NOMO-1 treated with dmso at 0.1 percent for 144 hours (cell line): ENCODE data around the gene ABHD12B.
"Not testable (repeated sequence)": the region's sequence is repeated elsewhere in the genome, so short reads cannot be mapped to it uniquely, and the experiment has no call there.

ENCODE experiments used
- DNase-seq: peaks from one replicate; lab custom pipeline; 2025; ENCODE audit not compliant: unreplicated experiment; lab: John Stamatoyannopoulos, UW

The ABHD12B gene

GRCh38 chr14:50932592-50933495, 61.0 kb downstream of the ABHD12B start:
- DNase-seq, result no peak

DNA sequence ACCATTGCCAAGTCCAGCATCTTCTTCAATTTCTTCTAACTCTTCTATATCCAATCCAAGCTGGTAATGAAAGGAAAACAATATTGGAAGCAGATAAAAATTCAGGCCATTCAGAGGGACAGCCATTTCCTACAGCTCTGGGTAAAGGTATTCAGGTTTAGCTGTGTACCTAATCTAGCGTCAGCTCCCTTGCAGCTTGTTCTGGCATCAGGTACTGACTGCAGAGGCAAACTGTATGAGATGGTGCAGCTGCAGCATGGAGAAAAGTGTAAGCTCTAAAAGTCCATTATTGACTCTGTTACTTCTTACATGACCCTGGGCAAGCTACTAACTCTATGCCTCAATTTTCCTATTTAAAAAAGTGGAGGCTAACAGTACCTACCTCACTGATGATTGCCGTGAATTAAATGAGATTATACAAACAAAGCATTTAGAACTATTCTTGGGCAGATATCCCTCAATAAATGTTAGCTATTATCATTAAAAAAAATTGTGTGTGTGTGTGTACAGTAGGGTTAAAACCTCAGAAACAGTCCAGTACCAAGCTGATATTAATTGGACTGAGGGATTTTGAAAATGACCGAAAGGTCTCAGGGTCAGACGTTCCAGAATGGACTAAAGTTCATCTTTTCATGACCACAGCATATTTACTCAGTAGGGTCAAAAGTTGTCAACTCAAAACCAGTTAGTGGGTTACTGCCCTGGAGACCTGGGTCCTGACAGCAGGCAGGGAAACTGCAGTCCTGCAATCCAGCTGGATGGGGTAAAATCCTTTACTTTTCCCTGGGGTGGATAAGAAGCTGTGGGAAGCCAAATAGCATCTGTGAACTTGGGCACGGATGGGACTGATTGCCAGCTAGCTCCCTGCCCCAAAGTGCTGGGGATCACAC, 63.5 kb downstream of the ABHD12B start:
- DNase-seq, result no peak

GRCh38 chr14:50936016-50936340, 64.1 kb downstream of the ABHD12B start:
- DNase-seq, result no peak

DNA sequence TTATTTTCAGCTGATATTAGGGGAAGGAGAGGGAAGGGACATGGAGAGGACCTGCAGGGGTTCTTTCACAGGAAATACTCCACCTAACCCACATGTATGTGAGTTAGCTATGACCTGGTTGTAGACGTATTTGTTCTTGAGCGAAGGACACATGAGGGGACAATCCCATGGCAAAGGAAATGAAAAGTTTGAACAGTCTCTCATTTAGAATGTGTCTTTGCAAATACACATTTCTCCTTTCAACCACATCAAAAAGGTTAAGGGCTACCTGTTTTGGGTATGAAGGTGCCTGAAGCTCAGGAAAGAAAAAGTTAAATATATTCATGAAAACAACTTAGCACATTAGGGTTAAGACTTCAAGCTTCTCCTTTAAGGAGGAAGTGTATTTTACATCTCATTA, 65.0 kb downstream of the ABHD12B start:
- DNase-seq, result no peak

DNA sequence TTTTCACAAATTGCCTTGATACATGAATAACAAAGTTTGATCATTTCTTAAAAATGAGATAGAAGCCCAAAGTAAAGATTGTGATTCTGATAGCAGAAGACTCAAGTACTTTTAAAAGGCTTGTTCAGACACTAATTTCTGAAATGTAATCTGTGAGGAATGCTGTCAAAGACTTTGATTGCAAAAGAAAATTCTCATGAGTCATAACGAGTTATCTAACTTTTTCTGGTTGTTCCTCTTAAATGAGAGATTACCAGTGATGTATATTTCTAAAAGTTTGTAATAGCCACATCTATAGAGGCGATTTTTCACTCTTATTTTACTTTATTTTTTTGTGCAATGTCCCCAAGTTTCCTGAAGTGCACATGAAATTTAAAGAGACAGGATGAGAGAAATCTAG, 65.5 kb downstream of the ABHD12B start:
- DNase-seq, result no peak

DNA sequence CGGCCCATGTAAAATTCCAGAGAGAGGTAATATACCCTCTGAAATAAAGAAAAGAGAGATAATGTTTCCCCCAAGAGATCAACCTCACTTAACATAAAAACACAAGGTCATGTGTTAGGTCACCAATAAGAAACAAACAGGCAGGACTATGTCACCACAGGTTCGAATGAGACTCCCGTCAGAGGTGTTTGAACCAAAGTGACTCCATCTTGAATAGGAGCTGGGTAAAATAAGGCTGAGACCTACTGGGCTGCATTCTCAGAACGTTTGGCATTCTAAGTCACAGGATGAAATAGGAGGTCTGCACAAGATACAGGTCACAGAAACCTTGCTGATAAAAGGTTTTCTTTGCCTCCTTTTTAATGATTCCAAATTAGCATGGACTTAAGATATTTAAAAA, 65.9 kb downstream of the ABHD12B start:
- DNase-seq, result no peak

GRCh38 chr14:50941151-50941550, 69.3 kb downstream of the ABHD12B start:
- DNase-seq, result no peak

DNA sequence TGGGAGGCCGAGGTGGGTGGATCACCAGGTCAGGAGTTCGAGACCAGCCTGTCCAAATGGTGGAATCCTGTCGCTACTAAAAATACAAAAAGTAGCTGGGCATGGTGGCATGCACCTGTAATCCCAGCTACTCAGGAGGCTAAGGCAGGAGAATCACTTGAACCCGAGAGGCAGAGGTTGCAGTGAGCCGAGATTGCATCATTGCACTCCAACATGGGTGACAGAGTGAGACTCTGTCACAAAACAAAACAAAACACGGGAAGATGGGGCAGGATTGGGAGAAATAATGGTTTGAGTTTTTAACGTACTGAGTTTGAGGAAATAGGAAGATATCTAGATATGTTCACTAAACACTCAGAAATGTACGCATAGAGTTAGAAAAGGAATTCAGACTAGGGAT, 69.8 kb downstream of the ABHD12B start:
- not testable (repeated sequence) for DNase-seq

- no peak for DNase-seq
Observed at GRCh38 chr14:50943261-50943942, 71.5 kb downstream of the ABHD12B start.

DNA sequence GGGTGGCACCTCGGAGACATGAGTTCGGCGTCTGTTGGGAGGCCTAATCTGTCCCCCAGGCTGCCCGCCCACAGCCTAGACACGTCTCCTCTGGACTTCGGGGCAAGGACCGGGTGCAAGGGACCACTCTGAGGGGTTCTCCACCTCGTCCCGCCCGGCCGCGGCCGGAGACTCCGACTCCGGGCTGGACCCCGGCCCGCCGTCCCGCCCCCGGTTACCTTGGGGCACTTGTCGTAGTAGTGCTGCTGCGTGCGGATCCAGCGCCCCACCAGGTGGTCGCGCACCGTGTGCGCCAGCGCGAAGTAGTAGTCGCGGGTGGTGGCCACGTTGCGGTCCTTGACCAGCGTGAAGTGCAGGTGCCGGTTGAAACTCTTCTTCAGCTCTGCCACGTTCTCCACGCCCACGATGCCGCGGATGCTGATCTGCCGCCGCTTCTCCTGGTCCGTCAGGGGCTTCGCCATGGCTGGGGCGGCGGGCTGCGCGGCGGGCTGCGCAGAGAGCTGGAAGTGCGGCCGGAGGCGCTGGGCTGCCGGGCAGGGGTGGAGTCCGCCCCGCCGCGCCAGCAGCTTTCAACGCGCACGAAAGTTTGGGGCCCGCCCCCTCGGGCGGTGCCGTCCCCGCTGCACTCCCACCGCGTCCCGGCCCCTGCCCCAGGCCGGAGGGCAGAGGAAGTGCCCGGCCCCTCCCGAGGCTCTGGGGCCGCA, 72.2 kb downstream of the ABHD12B start, which contains the start of gene PYGL:
Gene PYGL (minus strand): TSS at position 541 of the 704 bp plus-strand sequence. CDS start 80 bp downstream, at position 461.
- peak; percentile 64 for DNase-seq

DNA sequence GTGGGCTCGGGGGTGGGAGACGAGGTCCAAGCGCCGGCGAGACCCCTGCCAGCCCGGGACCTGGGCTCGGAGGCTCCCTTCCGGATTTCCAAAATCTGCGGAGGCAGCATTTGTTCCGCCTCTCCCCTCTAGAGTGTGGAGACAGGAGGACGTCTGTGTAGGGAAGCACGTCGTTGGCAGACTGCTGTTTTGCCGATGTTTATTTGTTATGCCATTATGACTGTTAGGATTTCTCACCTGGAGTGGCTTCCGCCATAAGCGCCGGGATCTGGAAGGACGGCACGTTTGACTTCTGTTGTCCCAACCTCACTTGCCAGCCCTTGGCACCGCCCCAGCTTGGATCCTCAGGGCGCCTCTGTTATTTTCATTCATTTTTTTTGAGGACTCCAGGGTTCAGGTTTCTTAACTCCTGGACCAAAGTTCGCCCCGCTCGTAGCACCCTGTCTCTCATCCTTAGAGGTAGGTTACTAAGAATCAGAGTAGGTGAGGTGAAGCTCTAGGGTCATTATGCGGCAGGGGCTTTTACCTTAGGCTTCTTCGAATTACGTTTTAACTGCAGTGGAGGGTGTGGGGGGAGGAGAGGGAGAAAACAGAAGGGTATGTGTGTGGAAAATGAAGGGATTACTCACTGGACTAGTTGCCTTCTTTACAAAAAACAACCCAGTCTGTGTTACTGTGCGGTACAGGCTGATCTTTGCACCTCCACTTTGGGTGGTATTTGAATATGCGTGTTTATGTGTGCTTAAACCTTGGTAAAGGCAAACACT, 73.0 kb downstream of the ABHD12B start:
- DNase-seq, result peak; percentile 64

- no peak for DNase-seq
Observed at GRCh38 chr14:50946234-50946935, 74.5 kb downstream of the ABHD12B start.

DNA sequence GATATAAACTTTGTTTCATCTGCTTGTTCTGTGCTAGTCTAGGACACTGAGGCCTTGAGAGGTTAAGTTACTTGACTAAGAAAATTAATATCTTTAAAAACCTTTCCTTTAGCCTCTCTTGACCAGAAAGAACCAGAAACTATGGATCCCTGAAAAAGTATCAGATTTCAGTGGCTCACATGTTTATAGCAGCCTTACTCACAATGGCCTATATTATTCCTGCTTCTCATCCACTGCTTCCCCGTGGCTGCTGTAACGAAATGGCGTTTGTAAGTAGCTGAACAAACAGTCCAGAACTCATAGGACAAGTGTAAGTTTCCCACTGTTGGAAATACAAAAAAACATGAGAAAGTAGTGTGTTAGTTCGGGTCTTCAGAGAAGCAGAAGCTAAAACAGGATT, 75.6 kb downstream of the ABHD12B start:
- no peak for DNase-seq

DNA sequence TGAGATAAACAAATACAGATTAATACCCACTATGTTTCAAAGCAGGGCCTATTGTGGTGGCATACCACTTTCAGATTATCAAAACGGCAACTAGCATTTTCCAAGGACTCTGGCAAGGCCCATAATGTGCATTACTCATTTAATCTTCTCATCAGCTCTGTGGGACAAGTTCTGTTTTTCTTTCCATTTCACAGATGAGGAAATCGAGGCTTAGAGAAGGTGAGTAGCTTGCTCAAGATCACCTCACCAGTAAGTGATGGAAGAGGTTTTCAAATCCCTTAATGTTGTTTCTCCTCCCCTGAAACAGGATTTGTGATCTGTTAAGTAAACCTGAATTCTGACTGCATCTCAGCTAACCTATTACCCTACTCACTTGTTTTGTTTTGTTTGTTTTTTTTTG, 76.4 kb downstream of the ABHD12B start:
- DNase-seq, result no peak

- no peak for DNase-seq
Observed at GRCh38 chr14:50951032-50951431, 79.2 kb downstream of the ABHD12B start.

- peak; percentile 14 for DNase-seq
Observed at GRCh38 chr14:50953502-50953901, 81.6 kb downstream of the ABHD12B start.
